K562 (cell line): ENCODE results near the gene CD248. TPM values are rescaled to one million over a fixed set of nuclear protein-coding genes. Genes with fewer than 3 reads are reported as not detected.

Experiments
- ARID3A ChIP-seq: IDR thresholded peaks from 2 replicates; pipeline ENCODE4 v1.6.1; 2012; ENCODE audit warnings: low read depth, low read length, improper control_type of control experiment, borderline replicate concordance
- BHLHE40 ChIP-seq: IDR thresholded peaks from 2 replicates; pipeline ENCODE4 v1.6.1; 2011; ENCODE audit warnings: low read length, improper control_type of control experiment
- CHD4 ChIP-seq: fragments of 200-600 bp; sonication (generic); IDR thresholded peaks from 3 replicates; pipeline ENCODE4 v1.6.1; 2012; ENCODE audit warnings: low read depth, mild to moderate bottlenecking, mixed read lengths, low read length, inconsistent platforms; ENCODE audit not compliant: insufficient read depth, insufficient replicate concordance, poor library complexity, severe bottlenecking
- CREB1 ChIP-seq, 2 experiments: sonication (generic) in 1 of 2; formaldehyde crosslinking in 1 of 2; IDR thresholded peaks; 2 replicates each; pipeline versions ENCODE4 v1.6.1 to v1.8.0; 2012 to 2022; ENCODE audit warnings: inconsistent platforms in 1 of 2, mild to moderate bottlenecking in 1 of 2, missing genetic modification reagents in 1 of 2, moderate library complexity in 1 of 2
- E2F6 ChIP-seq, 2 experiments: IDR thresholded peaks; 2 replicates each; pipeline ENCODE4 v1.6.1; 2011; ENCODE audit warnings: borderline replicate concordance in 1 of 2, control low read depth in 1 of 2, low read depth in 1 of 2, low read length in 1 of 2, mild to moderate bottlenecking in 1 of 2, mixed read lengths in 1 of 2, moderate library complexity in 1 of 2; ENCODE audit not compliant: insufficient read depth in 1 of 2, insufficient read length in 1 of 2, poor library complexity in 1 of 2, severe bottlenecking in 1 of 2; ENCODE audit errors: extremely low read depth in 1 of 2
- EWSR1 ChIP-seq: fragments of 450-650 bp; IDR thresholded peaks from 2 replicates; pipeline ENCODE4 v1.6.1; 2018; ENCODE audit warnings: borderline replicate concordance, mild to moderate bottlenecking, low read depth, moderate library complexity; ENCODE audit not compliant: partially characterized antibody
- KDM4B ChIP-seq, 2 experiments: fragments of 450-650 bp in 1 of 2; sonication (generic) in 1 of 2; IDR thresholded peaks; 2 replicates each; pipeline ENCODE4 v1.6.1; 2016 to 2017; ENCODE audit warnings: borderline replicate concordance in 2 of 2, antibody characterized with exemption in 1 of 2, low read depth in 1 of 2, mild to moderate bottlenecking in 1 of 2
- POLR2AphosphoS2 ChIP-seq: IDR thresholded peaks from 2 replicates; pipeline ENCODE4 v1.6.1; 2012; ENCODE audit warnings: low read length, improper control_type of control experiment
- REST ChIP-seq, 2 experiments: fragments of 450-650 bp; formaldehyde crosslinking in 1 of 2; IDR thresholded peaks; 2 replicates each; pipeline versions ENCODE4 v1.4.0 to v1.6.1; 2014 to 2020; ENCODE audit warnings: mild to moderate bottlenecking in 2 of 2, borderline replicate concordance in 1 of 2, low read depth in 1 of 2
- TRIM28 ChIP-seq: fragments of 450-650 bp; IDR thresholded peaks from 2 replicates; pipeline ENCODE4 v1.6.1; 2017
- polyA plus RNA-seq, 8 experiments: library from polyadenylated mRNA; depleted of rRNA in 4 of 8; stranded (reverse) in 5 of 8; unstranded in 3 of 8; fragments of >200 nt; fragmentation: Nextera tagmentation in 2 of 8; fragmentation: Illumina TruSeq in 1 of 8; extraction: Ambion mirVana in 2 of 8; extraction: Trizol in 1 of 8; gene quantifications; 2 replicates each; pipeline versions ENCODE4 v1.2.1 to v1.2.3, GENCODE V29; 2011 to 2014; ENCODE audit warnings: inconsistent platforms in 1 of 8, missing spikeins in 1 of 8
- total RNA-seq, 7 experiments: library from RNA; depleted of rRNA in 6 of 7; stranded (reverse); fragments of >200 nt in 6 of 7; fragmentation: Illumina TruSeq in 2 of 7; extraction: Trizol in 2 of 7; gene quantifications; 2 replicates each; pipeline versions ENCODE4 v1.2.1 to v1.2.3, GENCODE V29; 2011 to 2021; ENCODE audit warnings: low replicate concordance in 1 of 7
- TF ChIP-seq, protein P1 (sequence below): fragments of 450-650 bp; formaldehyde crosslinking; IDR thresholded peaks from 2 replicates; pipeline ENCODE4 v1.4.0; 2022; ENCODE audit warnings: mild to moderate bottlenecking, moderate library complexity

CD248 gene
- total and polyA plus RNA-seq, 9 of the 15 experiments (the other 6 are each of a cell fraction or from before 2014, with no cell fraction given): 0.09 TPM; not detected in 8

DNA sequence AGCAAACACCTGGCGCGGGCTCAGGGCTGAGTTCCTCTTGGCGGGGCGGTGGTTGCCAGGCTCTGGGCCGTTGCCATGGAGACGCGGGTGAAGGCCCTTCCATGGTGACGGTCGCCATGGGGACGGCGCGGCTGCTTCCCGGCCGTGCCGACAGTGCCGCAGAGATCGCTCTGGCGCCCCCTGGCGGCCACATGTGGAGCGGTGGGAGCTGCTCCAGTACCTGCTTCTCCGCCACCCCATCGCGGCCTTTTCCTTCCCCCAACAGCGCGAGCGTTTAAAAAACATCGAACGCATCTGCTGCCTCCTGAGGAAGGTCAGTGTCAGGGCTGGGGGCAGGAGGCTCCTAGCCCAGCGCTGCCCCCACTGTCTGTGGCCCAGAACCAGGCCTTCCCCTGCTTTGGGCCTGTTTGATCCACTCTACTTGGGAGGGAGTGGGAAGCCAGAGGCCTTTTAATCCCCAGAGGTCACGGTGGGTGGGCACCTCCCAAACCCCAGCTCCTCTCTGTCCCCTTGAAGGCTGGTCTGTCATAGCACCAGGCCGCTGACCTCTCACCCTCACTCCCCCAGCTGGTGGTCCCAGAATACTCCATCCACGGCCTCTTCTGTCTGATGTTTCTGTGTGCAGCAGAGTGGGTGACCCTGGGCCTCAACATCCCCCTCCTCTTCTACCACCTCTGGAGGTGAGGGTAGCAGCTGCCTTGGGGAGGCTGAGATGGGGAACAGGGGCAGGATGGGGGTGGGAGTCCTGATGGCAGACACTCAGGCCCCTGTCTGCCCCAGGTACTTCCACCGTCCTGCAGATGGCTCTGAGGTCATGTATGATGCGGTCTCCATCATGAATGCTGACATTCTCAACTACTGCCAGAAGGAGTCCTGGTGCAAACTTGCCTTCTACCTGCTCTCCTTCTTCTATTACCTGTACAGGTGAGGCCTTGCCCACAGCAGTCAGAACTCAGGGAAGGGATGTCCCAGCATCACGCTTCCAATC is 34.1 kb downstream of the CD248 start (continued):
- TF ChIP-seq E2F6 (IDR thresholded peaks at IDR 0.05; ENCODE audit: borderline replicate concordance in 1 of 2, extremely low read depth in 1 of 2, insufficient read depth in 1 of 2, insufficient read length in 1 of 2, low read depth in 1 of 2, low read length in 1 of 2, poor library complexity in 1 of 2, severe bottlenecking in 1 of 2): peak in 1 of 2 experiments; percentile 9
- 0 out of 2 replicates have a peak, but pooled peaks have one; percentile 21 for TF ChIP-seq ARID3A
- TF ChIP-seq, protein P1, sequence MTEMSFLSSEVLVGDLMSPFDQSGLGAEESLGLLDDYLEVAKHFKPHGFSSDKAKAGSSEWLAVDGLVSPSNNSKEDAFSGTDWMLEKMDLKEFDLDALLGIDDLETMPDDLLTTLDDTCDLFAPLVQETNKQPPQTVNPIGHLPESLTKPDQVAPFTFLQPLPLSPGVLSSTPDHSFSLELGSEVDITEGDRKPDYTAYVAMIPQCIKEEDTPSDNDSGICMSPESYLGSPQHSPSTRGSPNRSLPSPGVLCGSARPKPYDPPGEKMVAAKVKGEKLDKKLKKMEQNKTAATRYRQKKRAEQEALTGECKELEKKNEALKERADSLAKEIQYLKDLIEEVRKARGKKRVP (CRISPR knock-in tag): 0 out of 2 replicates have a peak, but pooled peaks have one; percentile 38
- TF ChIP-seq EWSR1: no peak
- peak; percentile 68 for TF ChIP-seq REST (IDR thresholded peaks at IDR 0.05; ENCODE audit: borderline replicate concordance)
- peak; percentile 81 for TF ChIP-seq REST (CRISPR knock-in tag; IDR thresholded peaks at IDR 0.05; ENCODE audit: low read depth)
- TF ChIP-seq TRIM28: no peak
- TF ChIP-seq CREB1 (IDR thresholded peaks at IDR 0.05): no peak; the same call in 1 of the 2 replicates
- peak; percentile 81 for TF ChIP-seq CREB1 (CRISPR knock-in tag; IDR thresholded peaks at IDR 0.05)
- peak; percentile 86 for TF ChIP-seq POLR2AphosphoS2
- TF ChIP-seq CHD4: no peak
- TF ChIP-seq BHLHE40: peak; percentile 69
- TF ChIP-seq KDM4B (IDR thresholded peaks at IDR 0.05; ENCODE audit: borderline replicate concordance in 2 of 2, low read depth in 1 of 2): no peak
